K562 (cell line): ENCODE results near the gene CHIC2.

Experiments
- CBX1 ChIP-seq: sonication (generic); IDR thresholded peaks from 2 replicates; pipeline ENCODE4 v1.6.1; 2016; ENCODE audit warnings: antibody characterized with exemption, low read depth, mild to moderate bottlenecking
- CTCF ChIP-seq, 3 experiments: IDR thresholded peaks in 2 of 3; conservative IDR thresholded peaks in 1 of 3; 2 replicates each; pipeline ENCODE4 v1.5.1; 2011 to 2012; ENCODE audit warnings: low read length in 3 of 3, mild to moderate bottlenecking in 3 of 3, control low read depth in 2 of 3, improper control_type of control experiment in 1 of 3, inconsistent platforms in 1 of 3, low read depth in 1 of 3, mixed read lengths in 1 of 3, moderate library complexity in 1 of 3; ENCODE audit not compliant: insufficient read depth in 2 of 3
- E2F1 ChIP-seq: sonication (generic); formaldehyde crosslinking; IDR thresholded peaks from 2 replicates; pipeline ENCODE4 v1.8.1; 2023; ENCODE audit warnings: mild to moderate bottlenecking, missing genetic modification reagents, moderate library complexity
- HDAC8 ChIP-seq: fragments of 450-650 bp; IDR thresholded peaks from 2 replicates; pipeline ENCODE4 v1.6.1; 2016; ENCODE audit warnings: mild to moderate bottlenecking, missing genetic modification characterization, moderate library complexity, missing compliant biosample characterization
- HMGXB4 ChIP-seq: sonication (generic); formaldehyde crosslinking; IDR thresholded peaks from 2 replicates; pipeline ENCODE4 v1.8.1; 2023; ENCODE audit warnings: mild to moderate bottlenecking, missing genetic modification reagents
- NRF1 ChIP-seq, 2 experiments: fragments of 450-650 bp; IDR thresholded peaks in 1 of 2; conservative IDR thresholded peaks in 1 of 2; 2 replicates each; pipeline ENCODE4 v1.6.1; 2014; ENCODE audit warnings: mild to moderate bottlenecking in 2 of 2
- PHB2 ChIP-seq: fragments of 450-650 bp; IDR thresholded peaks from 2 replicates; pipeline ENCODE4 v1.6.1; 2017; ENCODE audit warnings: low read depth
- YY1 ChIP-seq, 3 experiments: IDR thresholded peaks; 2 replicates each; pipeline ENCODE4 v1.6.1; 2011; ENCODE audit warnings: low read length in 2 of 3, mild to moderate bottlenecking in 2 of 3, moderate library complexity in 2 of 3, borderline replicate concordance in 1 of 3, control low read depth in 1 of 3, low read depth in 1 of 3; ENCODE audit not compliant: insufficient read depth in 3 of 3, insufficient replicate concordance in 2 of 3, control insufficient read depth in 1 of 3, insufficient read length in 1 of 3; ENCODE audit errors: extremely low read depth in 1 of 3
- ZBED1 ChIP-seq: IDR thresholded peaks from 2 replicates; pipeline ENCODE4 v1.6.1; 2014
- ZBTB5 ChIP-seq: fragments of 450-650 bp; IDR thresholded peaks from 2 replicates; pipeline ENCODE4 v1.6.1; 2017; ENCODE audit warnings: antibody characterized with exemption
- ZKSCAN3 ChIP-seq: fragments of 250-450 bp; sonication (Bioruptor Pico); IDR thresholded peaks from 2 replicates; pipeline ENCODE4 v1.4.0; 2020

GRCh38 chr4:54073271-54073880 lies 9.0 kb upstream of the CHIC2 start:
- TF ChIP-seq CTCF (IDR thresholded peaks at IDR 0.05 in 2 of 3, conservative IDR thresholded peaks at IDR 0.05 in 1 of 3; ENCODE audit: insufficient read depth in 2 of 3, low read depth in 1 of 3, low read length in 3 of 3) (no peak), ZBED1 (no peak), HMGXB4 (CRISPR knock-in tag) (no peak), CBX1 (no peak), ZKSCAN3 (CRISPR knock-in tag) (no peak), NRF1 (conservative IDR thresholded peaks at IDR 0.05 in 1 of 2, IDR thresholded peaks at IDR 0.05 in 1 of 2) (no peak), E2F1 (CRISPR knock-in tag) (no peak), ZBTB5 (no peak), PHB2 (no peak), YY1 (IDR thresholded peaks at IDR 0.05; ENCODE audit: borderline replicate concordance in 1 of 3, control insufficient read depth in 1 of 3, extremely low read depth in 1 of 3, insufficient read depth in 3 of 3, insufficient read length in 1 of 3, insufficient replicate concordance in 2 of 3, low read depth in 1 of 3, low read length in 2 of 3) (no peak), HDAC8 (tag) (no peak)
